Cortex of kidney (tissue), 1 donor: ENCODE data around the gene ADCY5.

Experiments
- DNase-seq: peaks from one replicate; lab custom pipeline; 2025; lab: John Stamatoyannopoulos, UW

ADCY5 gene

DNA sequence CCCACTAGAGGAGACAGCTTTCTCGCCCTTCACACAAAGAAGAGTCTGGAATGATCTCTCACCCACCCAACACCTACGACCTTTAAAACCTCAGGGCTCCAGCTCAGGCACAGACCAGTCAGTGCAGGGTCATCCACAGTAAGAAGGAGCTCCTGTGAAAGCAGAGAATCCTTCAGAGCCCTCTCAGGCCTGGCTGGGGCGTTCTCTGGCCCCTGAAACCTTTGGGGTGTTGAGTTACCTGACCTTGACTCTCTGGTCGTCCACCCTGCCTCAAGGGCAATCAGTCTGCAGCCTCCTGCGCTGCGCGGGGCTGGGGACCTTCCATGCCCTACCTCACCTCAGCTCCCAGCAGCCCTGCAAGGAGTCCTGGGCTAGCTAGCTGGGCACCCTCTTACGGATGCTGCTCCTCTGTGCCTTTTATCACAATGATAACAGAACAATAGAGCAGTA lies 106.2 kb downstream of the ADCY5 start:
- no peak for DNase-seq

DNA sequence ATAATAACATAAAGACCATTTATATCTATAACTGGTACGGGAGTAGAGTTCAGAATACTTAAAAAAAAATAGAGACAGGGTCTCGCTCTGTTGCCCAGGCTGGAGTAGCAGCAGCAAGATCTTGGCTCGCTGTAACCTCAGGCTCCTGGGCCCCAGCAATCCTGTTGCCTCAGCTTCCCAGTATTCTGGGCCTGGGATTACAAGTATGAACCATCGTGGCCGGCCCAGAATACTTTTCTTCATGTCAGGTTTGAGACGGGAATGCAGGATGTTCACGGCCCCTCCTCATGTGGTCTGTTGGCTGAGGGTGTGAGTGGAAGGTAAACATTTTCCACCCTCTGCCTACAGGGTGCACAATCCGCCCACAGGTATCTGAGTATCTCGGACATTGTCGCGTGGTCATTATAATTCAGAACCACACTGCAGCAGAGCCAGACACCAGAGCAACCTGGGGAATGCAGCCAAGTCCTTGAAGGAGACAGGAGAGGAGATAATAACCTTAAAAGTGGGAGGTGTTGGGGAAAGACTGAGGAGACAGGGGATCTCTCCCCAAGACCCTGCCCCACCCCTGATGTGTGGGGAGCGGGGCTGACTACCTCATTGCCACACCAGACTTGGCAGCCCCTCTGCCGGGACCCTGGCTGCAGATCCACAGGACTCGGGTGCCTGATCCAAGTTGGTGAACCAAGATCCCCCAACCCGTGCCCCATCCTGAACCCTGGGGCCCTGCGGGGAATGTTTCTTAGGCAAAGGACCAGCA lies 106.8 kb downstream of the ADCY5 start:
- DNase-seq, result no peak

DNA sequence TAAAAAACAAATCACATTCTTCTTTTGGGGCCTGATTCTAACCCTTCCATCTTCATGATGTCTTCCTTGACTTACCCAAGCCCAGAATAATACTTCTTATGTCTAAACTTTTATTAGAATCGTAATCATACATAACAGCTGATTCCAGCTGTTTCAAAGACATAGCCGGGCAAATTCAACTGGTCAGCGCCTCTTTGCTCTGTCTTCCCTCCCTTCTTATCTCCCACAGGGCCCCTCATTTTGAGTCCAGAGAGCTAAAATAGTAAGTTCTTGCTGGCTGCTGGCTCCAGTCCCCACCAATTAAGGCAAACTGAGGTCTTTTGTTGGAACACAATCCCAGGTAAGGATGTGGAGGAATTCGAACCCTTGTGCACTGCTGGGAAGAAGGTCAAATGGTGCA lies 108.6 kb downstream of the ADCY5 start:
- DNase-seq, result no peak

DNA sequence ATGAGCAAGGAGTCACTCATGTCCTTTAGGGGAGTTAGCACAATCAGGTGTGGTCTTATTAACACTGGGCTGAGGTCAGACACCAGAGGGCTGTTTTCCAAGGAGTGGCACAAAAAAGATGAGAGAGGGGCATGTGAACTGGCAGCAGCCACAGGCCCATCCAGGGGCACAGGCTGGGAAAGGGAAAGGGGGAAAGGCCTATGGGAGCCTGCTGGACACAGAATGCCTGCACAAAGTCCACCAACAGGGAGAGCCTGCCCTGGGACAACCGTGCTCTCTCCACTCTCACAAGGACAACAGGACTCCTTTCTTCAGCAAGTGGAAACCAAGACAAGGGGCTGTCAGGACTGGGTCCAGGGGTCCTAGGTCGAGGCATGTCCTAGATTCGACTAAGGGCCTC lies 109.6 kb downstream of the ADCY5 start:
- no peak for DNase-seq

DNA sequence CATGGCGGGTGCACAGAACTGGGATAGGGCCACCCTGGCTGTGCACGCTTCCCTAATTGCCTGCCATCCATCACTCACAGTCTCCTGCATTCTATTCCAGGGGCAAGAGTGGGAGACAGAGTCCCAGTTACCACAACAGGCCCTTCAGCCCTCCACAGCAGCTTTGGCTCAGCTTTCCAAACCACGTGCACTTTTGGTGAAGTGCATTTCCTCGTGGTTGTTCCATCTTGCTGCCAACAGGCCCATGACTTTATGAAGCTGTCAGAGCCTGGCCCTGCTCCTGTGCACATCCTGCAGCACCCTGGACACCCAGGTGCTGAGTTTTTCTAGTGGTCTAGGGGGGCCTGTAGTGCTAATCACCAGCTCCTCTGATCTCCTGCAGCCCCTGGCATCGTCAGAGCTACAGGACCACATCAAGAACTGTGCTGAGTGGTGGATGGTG lies 110.2 kb downstream of the ADCY5 start:
- DNase-seq, result no peak

DNA sequence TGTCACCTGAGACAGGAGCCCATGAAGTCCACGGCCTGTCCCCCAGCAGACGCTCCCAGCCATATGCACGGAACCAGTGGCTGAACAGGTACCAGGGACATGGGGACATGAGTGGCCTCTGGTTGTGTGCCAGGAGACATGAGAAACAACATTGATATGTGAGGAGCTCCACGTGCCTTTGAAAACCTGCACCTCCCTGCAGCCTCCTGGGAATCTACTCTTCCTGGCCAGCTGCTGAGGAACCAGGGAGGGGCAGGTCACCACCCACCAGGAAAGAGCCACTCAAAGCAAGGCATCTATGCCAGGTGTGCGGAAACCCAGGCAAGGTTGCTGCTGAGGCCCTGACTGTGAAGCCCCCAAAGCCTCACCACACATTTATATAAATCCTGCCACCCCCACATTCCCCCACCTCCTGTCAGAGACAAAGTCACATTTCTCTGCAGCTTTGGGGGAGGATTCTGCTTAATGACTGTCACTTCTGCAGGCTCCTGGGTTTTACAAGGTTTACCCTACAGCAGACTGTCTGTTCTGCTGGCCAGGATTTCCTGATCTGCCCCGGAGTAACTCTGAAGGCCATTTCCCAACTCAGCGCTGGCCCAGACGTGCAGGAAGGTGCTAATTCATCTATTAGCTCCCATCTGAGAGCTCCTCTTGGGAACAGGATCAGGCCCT lies 110.8 kb downstream of the ADCY5 start:
- no peak for DNase-seq

DNA sequence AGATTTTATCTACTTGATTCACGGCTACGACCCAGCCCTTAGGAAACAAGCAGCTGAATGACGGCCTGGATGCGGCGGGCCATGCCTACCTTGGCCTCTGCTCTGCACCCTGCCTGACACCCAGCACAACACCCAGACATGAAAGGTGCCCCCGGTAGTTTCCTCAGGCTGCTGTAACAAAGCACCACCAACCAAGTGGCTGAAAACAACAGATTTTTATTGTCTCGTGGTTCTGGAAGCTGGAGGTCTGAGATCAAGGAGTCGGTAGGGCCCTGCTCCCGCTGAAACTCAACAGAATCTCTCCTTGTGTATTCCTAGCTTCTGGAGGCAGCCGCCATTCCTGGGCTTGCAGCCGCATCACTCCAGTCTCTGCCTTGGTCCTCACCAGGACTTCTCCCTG lies 111.7 kb downstream of the ADCY5 start:
- DNase-seq, result no peak

DNA sequence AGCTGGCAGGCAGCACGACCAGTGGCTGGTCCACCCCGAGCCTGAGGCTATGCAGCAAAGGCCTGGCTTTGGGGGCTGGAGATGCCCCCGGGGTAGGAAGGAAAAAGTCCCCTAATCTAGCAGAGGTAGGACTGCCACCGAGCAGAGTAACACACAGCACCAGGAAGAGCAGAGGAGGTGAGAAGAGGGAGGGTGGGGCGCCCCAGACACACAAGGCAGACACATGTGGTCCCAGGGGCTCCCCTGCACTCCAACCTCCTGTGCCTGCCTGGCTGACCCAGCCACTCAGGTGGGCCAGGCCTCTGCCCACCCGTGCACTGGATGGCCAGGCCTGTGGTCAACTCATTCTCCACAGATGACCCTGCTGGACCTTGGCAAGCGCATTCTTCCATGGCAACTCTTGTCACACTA lies 112.4 kb downstream of the ADCY5 start:
- DNase-seq, result no peak

DNA sequence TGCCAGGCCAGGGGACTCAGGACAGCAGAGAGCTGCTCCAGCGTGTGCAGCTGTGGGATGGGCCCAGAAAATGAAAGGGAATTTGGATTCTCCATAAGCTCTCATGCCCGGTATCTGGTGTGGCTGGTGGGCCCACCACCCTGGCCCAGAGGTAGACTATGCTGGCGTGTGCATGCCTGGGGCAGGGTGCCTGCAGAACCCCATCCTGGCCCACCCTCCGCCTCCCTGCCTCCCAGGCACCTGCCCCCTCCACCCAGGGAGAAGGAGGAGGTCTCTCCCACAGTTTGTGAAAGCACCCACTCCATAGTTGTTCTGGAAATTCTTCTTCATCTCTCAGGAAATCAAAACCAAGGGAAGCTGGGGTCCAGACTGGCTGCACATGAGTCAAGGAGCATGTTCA lies 112.9 kb downstream of the ADCY5 start:
- DNase-seq, result no peak

DNA sequence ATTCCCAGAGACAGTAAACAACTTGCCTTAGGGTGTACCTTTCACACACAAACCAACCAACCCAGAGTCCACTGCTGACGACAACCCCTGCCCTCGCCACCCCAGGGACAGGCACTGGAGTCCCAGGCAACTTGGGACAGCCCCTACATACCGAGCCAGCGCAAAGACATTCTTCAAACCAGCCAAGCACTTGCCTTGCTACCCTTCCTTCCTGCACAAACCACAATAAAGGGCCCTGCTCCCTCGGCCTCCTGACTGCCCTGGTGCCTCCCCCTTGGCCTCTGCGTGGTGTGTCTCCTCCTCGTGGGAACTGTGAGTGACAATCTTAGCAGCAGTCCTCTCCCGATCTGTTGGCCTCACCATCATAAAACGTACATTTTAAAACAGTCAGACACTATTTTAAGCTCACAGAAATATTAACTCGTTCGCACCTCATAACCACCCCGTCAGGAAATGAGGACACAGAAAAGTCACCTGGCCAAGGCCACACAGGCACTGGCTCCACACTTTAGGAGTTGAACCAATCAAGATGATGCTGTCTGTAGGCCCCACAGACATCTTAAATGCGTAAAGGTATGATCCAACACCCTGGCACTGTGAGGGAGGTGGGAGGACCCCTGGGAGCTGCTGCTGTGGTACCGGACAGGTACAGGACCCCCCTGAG lies 113.8 kb downstream of the ADCY5 start:
- DNase-seq, result no peak

DNA sequence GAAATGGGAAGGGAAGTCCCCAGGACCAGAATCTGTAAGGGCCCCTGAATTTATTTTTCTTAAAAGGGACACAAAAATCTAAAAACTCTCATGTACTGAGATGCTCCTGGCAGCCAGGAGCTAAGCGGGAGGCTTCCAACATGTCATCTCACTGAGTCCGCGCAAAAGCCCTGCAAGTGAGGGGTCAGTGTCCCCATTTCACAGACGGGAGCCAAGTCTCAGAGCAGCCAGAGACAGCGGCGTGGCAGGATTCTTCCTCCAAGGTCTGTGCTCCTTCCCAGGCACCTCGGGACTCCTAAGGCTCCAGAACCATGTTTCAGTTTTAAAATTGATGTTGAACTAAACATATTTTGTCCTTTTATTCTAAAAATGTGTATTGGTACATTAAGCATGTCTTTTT lies 114.8 kb downstream of the ADCY5 start:
- no peak for DNase-seq

DNA sequence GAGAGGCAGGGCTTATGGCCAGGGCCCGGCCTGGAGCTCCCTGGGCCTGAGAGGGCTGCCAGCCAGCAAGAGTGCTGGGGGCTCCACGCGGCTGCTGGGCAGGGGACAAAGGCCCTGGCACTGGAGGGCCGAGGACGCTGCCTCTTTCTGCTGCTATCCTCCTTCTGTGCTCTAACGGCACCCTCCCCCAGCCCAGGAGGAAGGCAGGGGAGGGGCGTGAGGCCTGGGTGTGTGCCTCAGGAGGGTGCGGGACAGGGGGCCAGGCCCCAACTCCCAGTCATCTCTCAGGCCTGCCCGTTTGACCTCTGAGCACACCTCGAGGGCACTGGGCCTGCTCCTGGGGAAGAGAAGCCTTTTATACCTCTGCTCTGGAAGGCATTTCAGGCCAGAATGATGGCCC lies 115.5 kb downstream of the ADCY5 start:
- no peak for DNase-seq

DNA sequence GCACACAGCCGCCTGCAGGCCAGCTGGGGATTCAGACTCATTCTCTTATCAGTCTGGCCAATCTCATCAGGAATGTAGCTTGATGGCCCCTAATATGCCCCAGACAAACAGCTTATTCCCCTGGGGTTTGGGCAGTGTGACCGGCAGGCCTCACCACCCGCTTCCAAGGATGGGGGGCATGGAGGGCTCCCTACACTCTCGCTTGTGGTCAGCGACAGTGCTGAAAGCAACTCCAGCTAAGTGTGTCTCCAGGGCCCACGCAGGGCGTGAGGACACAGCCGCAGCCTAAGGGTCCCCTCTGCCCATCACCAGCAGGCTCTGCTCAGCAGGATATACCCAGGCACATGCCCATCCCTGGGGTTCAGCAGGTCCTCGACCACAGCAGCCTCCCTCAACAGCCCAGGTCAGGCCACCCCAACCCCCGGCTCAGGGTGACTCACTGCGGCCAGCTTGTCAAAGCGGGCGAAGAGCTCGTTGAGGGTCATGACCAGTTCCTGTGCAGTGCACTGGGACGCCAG lies 116.7 kb downstream of the ADCY5 start:
- DNase-seq, result no peak

DNA sequence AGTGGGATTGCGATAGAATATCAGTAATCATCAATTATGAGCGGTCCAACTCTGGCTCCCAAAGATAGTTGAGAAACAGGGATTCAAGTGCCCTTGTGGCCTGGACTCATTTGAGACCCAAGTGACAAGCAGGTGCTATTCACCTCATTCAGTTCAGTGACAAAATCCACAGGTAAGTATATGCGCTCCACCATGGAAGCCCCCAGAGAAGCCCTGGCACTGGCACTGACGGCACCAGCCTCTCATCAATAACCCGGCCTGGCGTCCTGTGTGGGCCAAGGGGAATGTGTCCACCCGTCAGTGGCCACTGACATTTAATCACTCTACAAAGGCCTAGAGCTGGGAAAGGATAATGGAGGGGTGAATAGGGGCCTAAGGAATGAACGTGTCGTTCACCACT lies 117.2 kb downstream of the ADCY5 start:
- no peak for DNase-seq

DNA sequence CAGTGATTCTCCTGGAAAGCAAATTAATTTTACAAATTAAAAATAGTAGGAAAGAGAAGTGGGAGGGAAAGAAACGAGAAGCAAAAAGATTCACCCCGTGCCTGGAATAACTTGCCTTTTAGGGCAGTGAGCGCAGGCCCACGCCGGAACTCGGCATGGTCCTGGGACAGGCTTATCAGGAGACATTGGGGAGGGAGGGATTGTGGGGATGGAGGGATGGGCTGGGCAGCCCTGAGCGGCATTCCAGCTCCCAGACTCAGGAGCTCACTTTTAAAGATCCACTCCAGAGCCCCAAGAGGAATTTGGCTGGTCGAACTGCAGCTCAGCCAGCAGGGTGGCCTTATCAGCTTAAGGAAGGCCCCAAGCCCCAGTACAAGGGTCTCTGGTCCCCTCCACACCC lies 117.9 kb downstream of the ADCY5 start:
- no peak for DNase-seq

DNA sequence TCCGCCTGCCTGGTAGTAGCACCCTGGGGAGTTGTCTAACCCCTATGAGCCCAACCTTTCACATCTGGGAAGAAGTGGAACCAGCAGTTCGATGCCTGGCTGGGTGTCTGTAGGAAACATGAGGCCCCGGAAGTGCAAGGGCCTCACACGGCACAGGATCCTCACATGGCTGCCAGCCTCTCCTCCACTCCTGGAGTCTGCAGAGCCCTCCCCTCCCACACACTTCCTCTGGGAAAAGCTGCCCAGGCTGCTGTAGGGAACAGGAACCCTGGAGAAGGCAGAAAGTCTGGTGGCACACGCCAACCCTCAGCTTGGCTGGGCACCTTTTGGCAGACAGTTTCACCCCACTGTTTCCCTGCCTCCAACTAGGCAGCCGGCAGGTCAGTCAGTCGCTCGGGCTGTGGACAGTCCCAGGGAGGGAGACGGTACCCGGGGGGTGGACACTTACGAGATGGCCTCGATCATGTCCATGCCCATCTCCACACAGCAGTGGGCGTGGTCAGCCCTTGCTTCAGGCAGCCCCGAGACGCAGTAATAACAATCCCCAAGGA lies 118.4 kb downstream of the ADCY5 start:
- no peak for DNase-seq

DNA sequence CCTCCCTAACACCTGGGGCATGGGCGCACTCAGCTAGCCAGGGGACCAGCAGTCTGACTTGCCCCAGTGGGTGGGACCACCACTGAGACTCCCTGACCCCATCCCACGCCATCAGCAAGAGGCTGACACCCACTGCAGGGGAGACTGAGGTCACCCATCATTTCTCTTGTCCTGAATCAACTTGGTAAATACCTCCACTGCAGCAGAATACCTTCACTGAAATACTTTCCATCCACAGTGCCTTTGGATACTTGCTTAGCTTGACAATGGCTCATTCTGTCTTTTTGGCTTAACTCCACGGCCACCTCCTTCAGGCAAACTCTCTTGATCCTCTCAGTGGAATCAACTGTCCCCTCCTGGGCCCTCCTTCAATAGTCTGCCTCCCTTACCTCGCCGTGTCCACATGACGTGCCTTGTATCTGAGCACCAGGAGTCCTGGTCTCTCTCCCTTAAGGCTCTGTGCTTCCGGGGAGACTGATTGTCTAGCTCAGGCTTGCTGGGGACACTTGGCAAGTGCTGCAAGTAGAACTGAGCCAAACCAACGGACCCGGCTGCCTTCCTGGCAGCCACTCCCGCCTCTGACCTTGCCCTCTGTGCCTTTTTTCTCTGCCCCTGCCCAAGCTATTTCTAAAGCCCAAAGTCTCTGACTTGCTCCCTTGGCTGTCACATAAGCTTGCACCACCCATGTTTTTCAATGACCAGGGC lies 119.1 kb downstream of the ADCY5 start:
- DNase-seq, result no peak

DNA sequence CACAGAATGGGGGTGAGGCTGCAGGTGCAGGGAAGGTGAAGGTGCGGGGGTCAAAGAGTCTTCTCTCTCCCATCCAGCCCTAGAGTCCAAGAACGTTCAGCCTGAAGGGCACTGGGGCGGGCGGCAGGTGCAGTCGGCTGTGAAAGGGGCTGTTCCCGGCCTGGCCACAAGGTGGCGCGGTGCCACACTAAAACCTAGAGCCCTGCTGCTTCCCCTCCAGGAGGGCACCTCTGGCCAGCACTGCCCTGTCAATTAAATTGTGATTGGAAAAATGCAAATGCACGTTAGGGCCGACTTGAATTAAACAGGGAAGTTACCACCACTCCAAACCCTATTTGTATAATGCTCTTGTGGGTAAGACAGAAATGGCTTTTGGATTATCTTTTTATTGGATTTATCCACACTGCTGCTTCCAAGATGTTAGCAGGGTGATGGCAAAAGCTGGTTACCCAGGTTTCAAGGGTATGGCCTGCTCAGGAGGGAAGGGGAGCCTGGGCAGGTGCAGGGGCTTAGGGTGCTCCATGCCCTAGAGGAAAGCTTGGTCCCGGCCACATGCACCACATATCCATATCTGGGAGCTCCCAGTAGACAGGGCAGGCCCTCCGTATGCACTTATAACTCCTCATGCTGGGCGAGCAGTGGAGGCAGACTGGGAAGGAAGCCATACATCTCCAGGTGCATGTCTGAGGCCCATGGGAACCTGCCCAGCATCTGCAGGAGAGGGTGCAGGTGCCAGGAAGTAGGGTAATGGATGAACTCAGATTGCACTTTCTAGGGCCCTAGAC lies 119.8 kb downstream of the ADCY5 start:
- DNase-seq, result no peak

DNA sequence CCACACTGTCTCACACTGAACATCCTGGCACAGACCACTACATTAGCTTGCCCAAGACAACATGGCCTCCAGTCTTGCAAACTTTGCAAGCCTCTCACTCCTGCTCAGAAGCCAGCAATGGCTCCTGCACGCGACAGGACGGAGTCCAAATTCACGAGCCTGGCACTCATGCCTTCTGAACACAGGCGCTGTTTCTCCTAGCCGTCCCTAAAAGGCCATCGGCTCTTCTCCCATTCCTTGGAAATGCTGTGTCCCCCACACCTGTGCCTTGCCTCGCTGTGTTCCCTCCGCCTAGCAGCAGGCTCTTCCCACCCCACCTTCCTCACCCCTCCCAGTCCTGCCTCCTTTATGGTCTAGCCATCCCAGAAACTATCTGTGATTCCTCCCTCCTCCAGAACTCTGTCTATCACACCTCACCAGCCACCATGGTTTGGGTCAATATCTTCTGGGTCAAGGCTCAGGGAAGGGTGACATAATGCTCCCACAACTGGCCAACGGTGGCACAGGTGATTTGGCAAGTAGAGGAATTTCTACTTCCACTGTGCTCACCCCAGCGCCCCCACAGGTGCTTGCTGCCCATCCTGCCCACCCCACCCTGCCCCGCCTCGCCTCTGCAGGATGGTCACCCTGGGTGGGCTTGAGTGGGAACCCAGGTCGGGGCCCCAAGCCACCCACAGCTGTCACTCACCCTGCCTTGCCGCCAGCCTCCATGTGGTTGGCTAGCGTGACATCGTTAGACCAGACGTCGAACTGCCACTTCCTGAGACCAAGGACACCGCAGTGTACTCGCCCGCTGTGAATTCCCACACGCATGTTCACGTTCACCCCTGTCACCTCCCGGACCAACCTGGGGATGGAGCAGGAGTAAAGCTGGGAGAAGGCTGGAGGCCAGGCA lies 120.7 kb downstream of the ADCY5 start:
- DNase-seq, result no peak

DNA sequence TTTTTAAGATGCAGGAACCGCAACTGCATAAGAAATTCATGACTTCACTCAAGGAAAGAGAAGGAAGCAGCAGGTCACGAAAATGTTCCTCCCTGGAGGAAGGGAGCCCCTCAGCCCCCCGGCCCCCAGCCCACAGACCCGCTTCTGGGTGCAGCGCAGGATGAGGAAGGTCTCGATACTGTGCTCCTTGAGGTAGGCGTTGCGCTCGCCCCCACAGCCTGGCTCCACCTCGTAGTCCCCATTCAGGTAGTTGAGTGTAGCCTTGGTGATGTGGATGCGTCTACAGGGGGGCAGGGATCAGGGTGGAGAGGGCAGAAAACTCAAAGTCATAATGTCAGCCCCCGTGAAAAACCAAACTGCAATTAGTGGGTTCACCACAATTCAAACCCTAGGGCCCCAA lies 121.4 kb downstream of the ADCY5 start:
- DNase-seq, result no peak
